ENCODE results near the gene CHRM4.
A peak's percentile ranks its signal among the peaks of the same experiment; 100 is the strongest.

CHRM4 gene

GRCh38 chr11:46338988-46339666, 52.4 kb downstream of the CHRM4 start:
- Histone ChIP-seq H3K9me3 (ENCODE audit: control insufficient read depth, low read length) (no peaks in the 10 kb centered on the region), H3K4me1 (peaks cover 13% of the 10 kb centered on the region), H3K27me3 (ENCODE audit: control insufficient read depth, insufficient read depth, low read length) (no peaks in the 10 kb centered on the region), H3K4me3 (ENCODE audit: low read depth, low read length) (peak overlapping the region; percentile 49), H2AFZ (peak overlapping the region; percentile 96), H3K36me3 (ENCODE audit: control insufficient read depth, insufficient read depth, low read length) (no peaks in the 10 kb centered on the region), H3K79me2 (no peaks in the 10 kb centered on the region), H3K27ac (peak overlapping the region; percentile 76), H3K9ac (no peak overlapping the region), H3K4me2 (ENCODE audit: low read length) (peak overlapping the region; percentile 78)
- TF ChIP-seq CTCF (IDR thresholded peaks at IDR 0.05), result no peak

- peak overlapping the region; percentile 78 for H3K4me2 ChIP-seq (ENCODE audit: low read length)
- H3K27ac ChIP-seq, result peak overlapping the region; percentile 76
- H3K79me2 ChIP-seq, result no peaks in the 10 kb centered on the region
- H3K4me1 ChIP-seq, result peaks cover 13% of the 10 kb centered on the region
- H3K27me3 ChIP-seq (ENCODE audit: control insufficient read depth, insufficient read depth, low read length), result no peaks in the 10 kb centered on the region
- H3K4me3 ChIP-seq (ENCODE audit: low read depth, low read length), result peak overlapping the region; percentile 49
- no peaks in the 10 kb centered on the region for H3K36me3 ChIP-seq (ENCODE audit: control insufficient read depth, insufficient read depth, low read length)
- no peak overlapping the region for H3K9ac ChIP-seq
- TF ChIP-seq CTCF (IDR thresholded peaks at IDR 0.05), result no peak
- H3K9me3 ChIP-seq (ENCODE audit: control insufficient read depth, low read length), result no peaks in the 10 kb centered on the region
- peak overlapping the region; percentile 96 for H2AFZ ChIP-seq
Observed at GRCh38 chr11:46338636-46338987, 53.0 kb downstream of the CHRM4 start.

- Histone ChIP-seq H3K27ac (no peak overlapping the region), H3K79me2 (no peaks in the 10 kb centered on the region), H3K36me3 (ENCODE audit: control insufficient read depth, insufficient read depth, low read length) (no peaks in the 10 kb centered on the region), H3K4me2 (ENCODE audit: low read length) (no peak overlapping the region), H3K4me1 (peaks cover 13% of the 10 kb centered on the region), H3K9me3 (ENCODE audit: control insufficient read depth, low read length) (no peaks in the 10 kb centered on the region), H2AFZ (no peak overlapping the region), H3K9ac (no peak overlapping the region), H3K4me3 (ENCODE audit: low read depth, low read length) (no peak overlapping the region), H3K27me3 (ENCODE audit: control insufficient read depth, insufficient read depth, low read length) (no peaks in the 10 kb centered on the region)
- no peak for TF ChIP-seq CTCF (IDR thresholded peaks at IDR 0.05)
Observed at GRCh38 chr11:46337626-46338345, 53.8 kb downstream of the CHRM4 start.

GRCh38 chr11:46336563-46337180, 54.9 kb downstream of the CHRM4 start:
- no peak overlapping the region for H3K4me2 ChIP-seq (ENCODE audit: low read length)
- no peak overlapping the region for H2AFZ ChIP-seq
- H3K9me3 ChIP-seq (ENCODE audit: control insufficient read depth, low read length), result no peaks in the 10 kb centered on the region
- H3K9ac ChIP-seq, result no peak overlapping the region
- H3K27ac ChIP-seq, result no peak overlapping the region
- H3K36me3 ChIP-seq (ENCODE audit: control insufficient read depth, insufficient read depth, low read length), result no peaks in the 10 kb centered on the region
- no peak overlapping the region for H3K4me3 ChIP-seq (ENCODE audit: low read depth, low read length)
- H3K27me3 ChIP-seq (ENCODE audit: control insufficient read depth, insufficient read depth, low read length), result no peaks in the 10 kb centered on the region
- H3K4me1 ChIP-seq, result peaks cover 13% of the 10 kb centered on the region
- no peaks in the 10 kb centered on the region for H3K79me2 ChIP-seq
- no peak for TF ChIP-seq CTCF (IDR thresholded peaks at IDR 0.05)
